MM.1S (cell line): ENCODE data around the gene ALPI.

Source experiments
- DNase-seq: peaks from one replicate; pipeline ENCODE4 v3.0.0-alpha.2; 2015
- H2AFZ ChIP-seq: fragments of 300-600 bp; sonication (generic); 2 replicates; pipeline ENCODE4 v1.6.0; 2016; ENCODE audit warnings: antibody characterized with exemption, low read length
- H3F3A ChIP-seq: fragments of 300-600 bp; sonication (generic); 2 replicates; pipeline ENCODE4 v1.6.1; 2016; ENCODE audit warnings: mild to moderate bottlenecking, antibody characterized with exemption, low read length, moderate library complexity, mixed read lengths; ENCODE audit not compliant: insufficient read depth
- H3K27ac ChIP-seq: fragments of 300-600 bp; sonication (generic); 2 replicates; pipeline ENCODE4 v1.5.1; 2016; ENCODE audit warnings: mild to moderate bottlenecking, low read length
- H3K27me3 ChIP-seq: fragments of 300-600 bp; sonication (generic); replicated peaks from 2 replicates; pipeline ENCODE4 v1.6.0; 2016; ENCODE audit warnings: low read length; ENCODE audit not compliant: insufficient read depth
- H3K36me3 ChIP-seq: fragments of 300-600 bp; sonication (generic); replicated peaks from 2 replicates; pipeline ENCODE4 v1.6.1; 2016; ENCODE audit warnings: mild to moderate bottlenecking, low read length, mixed read lengths; ENCODE audit not compliant: insufficient read depth
- H3K4me1 ChIP-seq: fragments of 300-600 bp; sonication (generic); 2 replicates; pipeline ENCODE4 v1.6.1; 2016; ENCODE audit warnings: low read length, mixed read lengths
- H3K4me2 ChIP-seq: fragments of 300-600 bp; sonication (generic); 2 replicates; pipeline ENCODE4 v1.6.0; 2016; ENCODE audit warnings: low read depth, low read length
- H3K4me3 ChIP-seq: fragments of 300-600 bp; sonication (generic); 2 replicates; pipeline ENCODE4 v1.5.1; 2016; ENCODE audit warnings: low read length, mixed read lengths
- H3K79me2 ChIP-seq: fragments of 300-600 bp; sonication (generic); 2 replicates; pipeline ENCODE4 v1.6.1; 2016; ENCODE audit warnings: mixed run types, low read length, mixed read lengths
- H3K9ac ChIP-seq: fragments of 300-600 bp; sonication (generic); 2 replicates; pipeline ENCODE4 v1.6.1; 2016; ENCODE audit warnings: low read length, mixed read lengths
- H3K9me2 ChIP-seq: fragments of 300-600 bp; sonication (generic); replicated peaks from 2 replicates; pipeline ENCODE4 v1.6.1; 2016; ENCODE audit warnings: mild to moderate bottlenecking, low read length, mixed read lengths; ENCODE audit not compliant: insufficient read depth
- H3K9me3 ChIP-seq: fragments of 300-600 bp; sonication (generic); replicated peaks from 2 replicates; pipeline ENCODE4 v1.6.1; 2016; ENCODE audit warnings: mild to moderate bottlenecking, low read length, mixed read lengths; ENCODE audit not compliant: insufficient read depth
- H4K20me1 ChIP-seq: fragments of 300-600 bp; sonication (generic); 2 replicates; pipeline ENCODE4 v1.6.1; 2016; ENCODE audit warnings: mild to moderate bottlenecking, low read length, moderate library complexity, mixed read lengths; ENCODE audit not compliant: insufficient read depth
- CTCF ChIP-seq: fragments of 300-600 bp; sonication (generic); IDR thresholded peaks from 2 replicates; pipeline ENCODE4 v1.5.1; 2016; ENCODE audit warnings: antibody characterized with exemption, low read length, mixed read lengths
- EZH2 ChIP-seq: fragments of 300-600 bp; sonication (generic); optimal IDR thresholded peaks from 2 replicates; pipeline ENCODE3; 2017; ENCODE audit warnings: low read depth, mild to moderate bottlenecking, antibody characterized with exemption, low read length, mixed read lengths
- EZH2phosphoT487 ChIP-seq: fragments of 300-600 bp; sonication (generic); IDR thresholded peaks from 2 replicates; pipeline ENCODE4 v1.6.1; 2018; ENCODE audit warnings: antibody characterized with exemption, low read length

ALPI gene

GRCh38 chr2:232478571-232479340 is 22.8 kb downstream of the ALPI start:
- no peaks in the 10 kb centered on the region for H3K79me2 ChIP-seq
- H3K9me2 ChIP-seq, result no peaks in the 10 kb centered on the region
- H3K9ac ChIP-seq, result no peak overlapping the region
- no peaks in the 10 kb centered on the region for H3K4me1 ChIP-seq
- no peaks in the 10 kb centered on the region for H3K36me3 ChIP-seq
- no peaks in the 10 kb centered on the region for H3K9me3 ChIP-seq
- no peaks in the 10 kb centered on the region for H4K20me1 ChIP-seq
- no peak for DNase-seq
- peaks cover 26% of the 10 kb centered on the region for H3K27me3 ChIP-seq
- no peak for TF ChIP-seq EZH2phosphoT487
- no peak for TF ChIP-seq CTCF
- no peak for TF ChIP-seq EZH2
- H3F3A ChIP-seq, result no peaks in the 10 kb centered on the region
- no peak overlapping the region for H2AFZ ChIP-seq
- H3K4me2 ChIP-seq, result no peak overlapping the region
- no peak overlapping the region for H3K27ac ChIP-seq
- no peak overlapping the region for H3K4me3 ChIP-seq

DNA sequence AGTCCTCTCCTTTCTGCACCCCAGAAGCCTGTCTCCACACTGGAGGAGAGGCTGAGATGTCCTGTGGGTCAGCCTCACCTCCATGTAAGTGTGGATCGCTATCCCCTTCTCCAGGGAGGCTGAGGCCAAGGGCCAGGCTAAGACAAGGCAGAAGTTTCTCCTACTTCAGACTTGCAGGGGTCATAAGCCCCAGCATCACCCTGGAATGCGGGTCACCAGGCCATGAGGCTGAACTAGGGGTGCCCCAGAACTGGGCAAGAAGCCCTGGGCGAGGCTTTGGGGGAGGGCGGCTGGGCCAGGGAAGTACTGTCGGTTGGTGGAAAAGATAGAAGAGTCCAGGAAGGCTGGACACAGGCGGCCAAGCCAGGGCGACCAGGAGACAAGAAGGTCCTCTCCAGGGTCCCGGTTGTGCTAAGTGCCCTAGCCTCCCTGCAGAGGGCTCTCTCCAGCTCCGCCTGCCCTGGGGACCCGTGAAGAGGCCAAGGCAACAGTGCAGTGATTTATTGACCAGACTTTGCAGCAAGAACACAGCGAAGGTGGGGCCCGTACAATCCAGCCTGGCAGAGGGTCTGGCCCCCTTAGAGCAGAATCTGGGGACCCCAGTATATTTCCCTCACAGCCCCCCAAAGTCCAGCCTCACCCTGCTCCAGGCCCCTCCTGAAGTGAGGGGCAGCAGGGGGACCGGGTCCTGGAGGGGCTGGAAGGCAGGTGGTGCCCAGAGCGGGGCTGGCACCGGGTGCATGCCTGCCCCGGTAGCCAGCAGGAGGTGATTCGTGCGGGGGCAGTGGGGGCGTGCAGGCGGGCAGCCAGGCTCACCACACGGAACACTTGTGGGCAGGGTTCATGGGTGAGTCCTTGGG is 23.6 kb downstream of the ALPI start:
- H3K9ac ChIP-seq, result no peak overlapping the region
- H3K79me2 ChIP-seq, result no peaks in the 10 kb centered on the region
- H4K20me1 ChIP-seq, result no peaks in the 10 kb centered on the region
- peaks cover 26% of the 10 kb centered on the region for H3K27me3 ChIP-seq
- H3K9me2 ChIP-seq, result no peaks in the 10 kb centered on the region
- H3K9me3 ChIP-seq, result no peaks in the 10 kb centered on the region
- DNase-seq, result no peak
- H3F3A ChIP-seq, result no peaks in the 10 kb centered on the region
- no peak overlapping the region for H3K4me3 ChIP-seq
- H3K4me1 ChIP-seq, result no peaks in the 10 kb centered on the region
- TF ChIP-seq EZH2phosphoT487, result no peak
- no peak for TF ChIP-seq EZH2
- no peak for TF ChIP-seq CTCF
- H3K27ac ChIP-seq, result no peak overlapping the region
- H3K4me2 ChIP-seq, result no peak overlapping the region
- no peak overlapping the region for H2AFZ ChIP-seq
- no peaks in the 10 kb centered on the region for H3K36me3 ChIP-seq

GRCh38 chr2:232480201-232481190 is 24.5 kb downstream of the ALPI start:
- Histone ChIP-seq H3F3A (no peaks in the 10 kb centered on the region), H3K27ac (no peak overlapping the region), H3K4me2 (no peak overlapping the region), H3K9me3 (no peaks in the 10 kb centered on the region), H3K4me1 (no peaks in the 10 kb centered on the region), H3K36me3 (no peaks in the 10 kb centered on the region), H4K20me1 (no peaks in the 10 kb centered on the region), H3K9me2 (no peaks in the 10 kb centered on the region), H3K4me3 (no peak overlapping the region), H2AFZ (no peak overlapping the region), H3K27me3 (peaks cover 26% of the 10 kb centered on the region), H3K9ac (no peak overlapping the region), H3K79me2 (no peaks in the 10 kb centered on the region)
- no peak for DNase-seq
- TF ChIP-seq EZH2phosphoT487 (no peak), EZH2 (no peak), CTCF (no peak)
